GF-D8 (cell line): ENCODE data around the gene MPG.
A peak's percentile ranks its signal among the peaks of the same experiment; 100 is the strongest.
"Not testable (repeated sequence)": the region's sequence is repeated elsewhere in the genome, so short reads cannot be mapped to it uniquely, and the experiment has no call there.

Source experiments
- DNase-seq: peaks from one replicate; lab custom pipeline; 2025; lab: John Stamatoyannopoulos, UW

The MPG gene, protein sequence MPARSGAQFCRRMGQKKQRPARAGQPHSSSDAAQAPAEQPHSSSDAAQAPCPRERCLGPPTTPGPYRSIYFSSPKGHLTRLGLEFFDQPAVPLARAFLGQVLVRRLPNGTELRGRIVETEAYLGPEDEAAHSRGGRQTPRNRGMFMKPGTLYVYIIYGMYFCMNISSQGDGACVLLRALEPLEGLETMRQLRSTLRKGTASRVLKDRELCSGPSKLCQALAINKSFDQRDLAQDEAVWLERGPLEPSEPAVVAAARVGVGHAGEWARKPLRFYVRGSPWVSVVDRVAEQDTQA

DNA sequence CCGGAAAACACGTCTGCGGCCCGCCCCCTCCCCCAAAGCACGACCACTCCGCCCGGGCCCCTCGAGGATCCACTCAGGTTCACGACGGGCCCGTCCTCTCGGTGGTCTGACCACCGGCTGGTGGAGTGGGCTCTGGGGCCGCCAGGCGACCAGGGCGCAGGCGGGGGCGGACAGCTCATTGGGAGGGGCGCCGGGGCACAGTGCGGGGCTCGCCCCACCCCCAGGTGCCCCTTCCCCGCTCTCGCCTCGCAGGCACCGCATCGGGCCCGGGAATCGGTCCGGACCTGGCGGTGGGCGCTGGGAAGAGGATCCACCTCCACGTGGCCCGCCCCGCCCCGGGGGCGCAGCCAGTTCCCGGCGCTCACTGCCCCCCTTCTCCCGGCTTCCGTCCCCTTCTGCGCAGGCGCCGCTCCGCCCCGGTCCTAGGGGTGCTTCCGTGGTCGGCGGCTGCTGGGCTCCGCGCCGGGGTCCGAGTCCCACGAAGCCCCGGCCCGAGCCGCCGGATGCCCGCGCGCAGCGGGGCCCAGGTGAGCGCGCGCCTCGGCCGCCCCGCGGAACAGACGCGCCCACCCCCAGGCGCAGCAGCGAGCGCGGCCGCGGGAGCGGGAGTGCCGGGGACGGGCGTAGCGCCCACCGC lies at the start of gene MPG:
Gene MPG (plus strand): TSS at position 419 of the 637 bp plus-strand sequence. CDS start 85 bp downstream, at position 504.
- peak; percentile 57 for DNase-seq

DNA sequence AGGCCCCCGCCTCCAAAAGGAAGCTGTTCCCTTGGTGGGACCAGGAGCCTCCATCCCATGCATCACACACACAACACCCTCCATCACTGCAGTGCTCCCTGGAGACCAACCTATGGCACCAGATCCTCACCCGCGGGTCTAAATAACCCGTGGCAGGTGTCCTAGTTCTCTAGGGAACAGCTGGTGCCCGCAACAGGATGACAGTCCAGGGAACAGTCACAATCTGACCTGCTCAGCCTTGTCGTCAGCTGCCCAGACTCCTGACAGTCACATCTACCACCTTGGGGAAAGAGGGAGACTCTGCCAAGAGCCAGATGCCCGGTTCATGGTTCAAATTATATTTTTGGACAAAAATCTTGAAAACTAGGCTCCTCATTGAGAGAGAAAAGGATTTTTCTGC lies 47.4 kb upstream of the MPG start:
- not testable (repeated sequence) for DNase-seq

DNA sequence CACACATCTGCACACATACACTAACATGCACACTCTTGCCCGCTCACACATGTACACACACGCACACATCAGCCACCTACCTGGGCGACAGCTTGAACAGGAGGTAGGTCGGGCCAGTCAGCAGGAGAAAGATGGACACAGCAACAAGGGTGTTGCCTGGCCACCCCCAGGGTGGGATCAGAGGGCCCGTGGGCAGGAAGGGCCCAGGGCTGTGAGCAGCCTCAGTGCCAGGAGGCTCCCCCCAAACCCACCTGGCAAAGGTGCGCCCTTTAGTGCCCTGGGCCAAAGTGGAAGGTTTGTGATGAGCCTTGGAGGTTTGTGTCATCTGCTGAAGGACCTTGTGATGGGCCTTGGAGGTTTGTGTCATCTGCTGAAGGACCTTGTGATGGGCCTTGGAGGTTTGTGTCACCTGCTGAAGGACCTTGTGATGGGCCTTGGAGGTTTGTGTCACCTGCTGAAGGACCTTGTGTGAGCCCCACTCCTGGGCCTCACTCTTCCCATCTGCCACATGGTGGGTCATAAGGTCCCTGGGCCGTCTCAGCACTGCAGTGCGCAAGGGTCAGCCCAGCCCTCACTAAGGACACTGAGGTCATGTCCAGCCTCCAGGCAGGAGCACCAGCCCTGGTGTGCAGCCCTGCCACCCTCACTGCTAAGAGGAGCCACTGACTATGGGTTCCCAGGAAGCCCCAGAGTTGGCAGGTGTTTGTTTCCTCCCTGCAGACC lies 44.7 kb upstream of the MPG start:
- DNase-seq = not testable (repeated sequence)

DNA sequence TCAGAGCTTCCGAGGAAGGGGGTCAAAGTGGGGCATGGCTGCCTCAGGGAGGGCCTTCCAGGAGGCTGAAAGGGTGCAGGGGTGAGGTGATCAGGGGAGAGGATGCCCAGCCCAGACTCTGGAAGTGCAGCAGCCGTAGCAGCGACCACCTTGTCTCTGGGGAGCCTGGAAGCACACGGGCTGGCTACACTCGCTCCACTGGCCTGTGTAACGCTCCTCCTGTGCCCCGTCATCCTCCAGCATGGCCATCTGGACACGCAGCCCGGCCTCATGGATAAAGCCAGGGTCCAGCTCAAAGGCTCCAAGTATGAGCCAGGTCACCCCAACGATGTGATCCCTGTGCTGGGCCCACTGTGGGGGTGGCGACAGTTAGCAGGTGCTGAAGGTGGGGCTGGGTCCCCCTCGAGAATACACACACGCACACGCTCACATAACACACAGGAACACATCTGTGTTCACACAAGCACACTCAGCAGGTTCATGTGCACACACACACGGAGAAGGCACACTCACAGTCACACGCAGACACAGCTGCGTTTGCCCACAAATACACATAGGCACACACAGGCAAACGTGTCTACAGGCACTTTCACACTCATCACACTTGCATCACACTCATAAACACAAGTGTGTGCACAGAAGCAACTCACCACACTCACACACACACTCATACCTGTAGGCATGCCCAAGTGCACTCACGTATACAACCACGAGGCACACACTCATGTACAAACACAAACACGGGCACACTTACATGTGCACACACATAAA lies 44.0 kb upstream of the MPG start:
- DNase-seq = no peak

DNA sequence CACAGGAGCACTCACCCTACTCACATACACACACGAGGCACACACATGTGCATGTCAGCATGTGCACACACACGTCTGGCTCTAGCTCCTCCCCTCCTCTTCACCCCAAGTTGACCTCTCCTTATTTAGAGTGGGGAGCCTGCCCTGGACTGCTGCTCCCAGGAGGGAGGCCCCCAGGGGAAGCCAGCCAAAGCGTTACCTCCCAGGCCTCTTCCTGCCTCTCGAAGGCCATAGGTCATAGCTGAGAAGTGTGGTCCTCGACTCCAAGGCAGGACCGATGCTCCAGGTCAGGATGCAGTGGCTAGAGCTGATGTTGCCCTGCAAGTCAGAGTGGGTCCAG lies 43.4 kb upstream of the MPG start:
- DNase-seq = no peak

DNA sequence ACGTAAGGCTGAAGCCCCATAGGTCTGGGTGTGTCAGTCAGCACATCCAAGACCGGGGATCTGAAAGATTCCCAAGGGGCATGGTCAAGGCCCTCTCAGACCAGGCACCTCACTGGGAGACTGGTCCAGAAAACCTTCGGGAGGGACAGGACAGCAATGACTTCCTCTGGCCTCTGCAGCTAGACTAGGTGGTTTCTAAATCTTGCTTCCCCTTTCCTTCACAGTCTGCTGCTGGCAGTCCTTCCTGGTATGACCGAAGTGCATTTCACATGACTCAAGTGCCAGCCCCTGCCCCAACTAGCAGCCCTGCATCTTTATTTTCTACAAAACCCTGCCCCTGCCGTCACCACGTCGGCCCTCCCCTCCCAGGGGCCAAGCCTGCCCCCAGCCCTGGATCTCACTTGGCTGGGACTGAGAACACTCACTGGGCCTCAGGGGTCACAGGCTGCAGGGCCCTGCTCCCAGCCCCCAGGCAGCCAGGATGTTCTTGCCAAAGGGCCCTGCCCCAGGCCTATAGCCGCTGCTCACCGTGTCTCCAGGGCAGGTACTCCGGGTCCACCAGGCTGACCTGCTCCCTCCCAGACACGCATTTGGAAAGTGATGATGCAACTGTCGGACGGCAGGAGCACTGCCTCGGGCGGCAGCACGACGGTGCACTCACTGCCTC lies 42.9 kb upstream of the MPG start:
- DNase-seq = peak; percentile 70

DNA sequence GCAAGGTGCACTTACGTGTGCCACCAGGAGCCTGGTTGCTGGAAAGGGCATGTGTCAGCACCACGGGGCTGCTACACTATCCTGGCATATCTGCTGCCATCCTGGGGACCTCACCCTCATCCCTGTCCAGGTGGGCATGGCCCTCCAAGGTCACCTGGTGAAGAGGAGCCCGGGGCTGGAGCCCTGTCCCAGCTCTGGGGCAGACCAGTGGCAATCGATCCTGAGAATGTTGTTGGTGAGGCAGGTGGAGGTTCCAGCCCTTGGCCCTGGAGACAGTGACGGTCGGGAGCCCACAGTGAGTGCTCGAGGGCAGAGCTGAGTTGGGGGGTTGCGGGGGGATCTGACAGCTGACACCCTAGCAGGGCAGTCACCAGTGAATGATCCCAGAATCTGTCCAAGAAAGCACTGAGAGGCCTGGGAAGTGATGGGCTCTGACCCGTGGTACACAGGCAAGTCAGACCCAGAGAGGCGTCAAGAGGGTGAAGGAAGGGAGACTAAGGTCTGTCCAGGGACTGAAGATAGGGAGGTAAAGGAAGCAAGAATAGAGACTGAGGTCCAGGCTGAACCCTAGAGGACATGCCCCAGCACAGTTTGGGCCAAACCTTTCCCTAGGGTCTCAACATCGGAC lies 42.2 kb upstream of the MPG start:
- no peak for DNase-seq

DNA sequence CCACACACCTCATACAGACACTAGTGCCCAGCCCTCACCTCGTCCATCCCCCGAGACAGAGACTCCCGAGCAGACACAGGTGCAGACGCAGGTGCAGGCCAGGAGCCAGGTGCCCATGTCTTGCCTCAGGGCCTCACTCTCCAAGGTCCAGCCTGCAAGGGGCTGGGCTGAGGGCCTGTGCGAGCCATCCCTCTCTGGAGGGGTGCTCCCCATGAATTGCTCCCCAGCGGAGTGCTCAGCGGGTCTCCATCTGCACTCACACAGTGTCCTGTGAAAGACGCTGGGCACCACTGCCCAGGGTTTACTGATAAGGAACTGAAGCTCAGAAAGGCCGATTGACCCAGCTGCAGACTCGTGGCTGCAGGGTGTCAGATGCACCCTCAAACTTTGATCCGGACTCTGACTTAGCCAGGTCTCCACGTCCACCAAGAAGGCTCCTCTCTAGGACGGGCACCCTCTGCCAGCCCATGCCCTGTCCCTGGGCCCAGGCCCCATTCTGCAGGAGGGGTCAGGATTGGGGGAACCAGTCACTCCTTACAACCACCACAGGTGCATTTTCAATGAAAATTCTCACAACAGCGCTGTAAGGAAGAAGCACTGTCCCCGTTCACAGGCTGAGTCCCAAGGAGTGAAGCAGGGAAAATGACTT lies 41.6 kb upstream of the MPG start:
- no peak for DNase-seq

DNA sequence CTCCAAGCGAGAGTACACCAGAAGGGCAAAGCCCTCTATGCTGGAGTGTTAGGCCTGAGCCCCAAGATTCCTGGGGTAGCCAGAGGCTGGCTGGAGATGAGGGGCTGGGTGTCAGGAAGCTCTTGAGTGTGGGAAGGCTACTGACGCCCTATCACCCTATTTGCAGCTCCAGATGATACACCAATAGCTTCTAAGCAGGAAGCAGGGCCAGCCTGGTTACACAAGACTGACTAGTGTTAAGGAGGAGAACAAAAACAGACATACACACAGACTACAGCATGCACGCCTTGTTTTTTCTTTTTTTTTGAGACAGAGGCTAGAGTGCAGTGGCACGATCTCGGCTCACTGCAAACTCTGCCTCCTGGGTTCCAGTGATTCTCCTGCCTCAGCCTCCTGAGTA lies 40.5 kb upstream of the MPG start:
- no peak for DNase-seq

DNA sequence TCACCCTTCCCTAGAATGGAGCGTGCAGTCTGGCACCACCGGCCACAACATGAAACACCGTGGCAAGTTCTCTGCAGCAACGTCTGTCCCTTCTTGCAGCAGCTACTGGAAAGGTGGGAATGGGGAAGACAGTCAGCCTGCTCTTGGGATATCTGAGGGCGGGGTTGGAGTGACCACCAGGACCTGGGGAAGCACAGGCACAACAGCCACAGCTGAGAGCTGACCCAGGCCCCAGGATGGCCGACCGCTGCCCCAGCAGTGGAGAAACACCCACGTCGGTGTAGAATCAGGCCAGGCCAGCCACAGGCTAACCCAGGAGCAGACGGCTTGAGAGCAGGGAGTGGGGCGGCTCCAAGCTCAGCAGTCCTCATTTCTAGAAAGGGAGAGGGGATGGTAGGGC lies 39.8 kb upstream of the MPG start:
- not testable (repeated sequence) for DNase-seq

DNA sequence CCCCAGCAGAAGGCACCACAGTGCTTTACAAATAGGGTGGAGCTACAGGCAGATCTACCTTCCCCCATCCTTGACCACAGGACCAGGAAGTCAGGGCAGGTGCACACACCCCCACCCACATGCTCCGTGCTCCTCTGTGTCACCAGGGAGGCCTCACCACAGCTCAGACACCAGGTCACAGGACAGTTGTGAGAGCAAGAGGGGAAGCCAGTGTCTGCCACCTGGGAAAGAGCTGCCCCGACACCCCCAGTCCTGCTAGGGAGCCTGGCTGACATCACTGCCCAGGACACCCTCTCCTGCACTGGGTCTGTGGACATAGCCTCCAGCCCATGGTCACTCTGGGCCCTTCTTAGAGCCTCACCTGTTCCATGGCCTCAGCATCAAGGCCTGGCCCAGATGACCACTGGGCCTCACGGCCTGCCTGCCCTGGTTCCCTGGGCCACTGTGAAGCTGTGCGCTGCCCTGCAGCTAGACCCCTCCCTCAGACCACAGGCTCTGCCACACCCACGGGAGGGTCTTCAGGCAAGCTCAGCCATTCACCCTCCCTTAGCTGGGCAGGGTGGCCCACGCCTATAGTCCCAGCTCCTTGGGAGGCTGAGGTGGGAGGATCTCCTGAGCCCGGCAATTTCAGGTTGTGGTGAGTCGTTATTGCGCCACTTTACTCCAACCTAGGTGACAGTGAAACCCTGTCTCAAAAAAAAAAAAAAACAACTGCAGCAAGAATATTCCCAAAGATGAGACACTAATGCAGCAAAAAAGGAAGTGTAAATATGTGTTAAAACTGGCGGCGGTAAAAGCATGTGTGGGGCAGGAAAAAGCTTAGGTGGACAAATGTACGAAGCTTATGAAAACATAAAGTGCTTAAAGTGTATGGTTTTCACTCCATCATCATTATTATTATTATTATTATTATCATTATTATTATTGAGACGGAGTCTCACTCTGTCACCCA lies 38.8 kb upstream of the MPG start:
- peak; percentile 42 for DNase-seq

DNA sequence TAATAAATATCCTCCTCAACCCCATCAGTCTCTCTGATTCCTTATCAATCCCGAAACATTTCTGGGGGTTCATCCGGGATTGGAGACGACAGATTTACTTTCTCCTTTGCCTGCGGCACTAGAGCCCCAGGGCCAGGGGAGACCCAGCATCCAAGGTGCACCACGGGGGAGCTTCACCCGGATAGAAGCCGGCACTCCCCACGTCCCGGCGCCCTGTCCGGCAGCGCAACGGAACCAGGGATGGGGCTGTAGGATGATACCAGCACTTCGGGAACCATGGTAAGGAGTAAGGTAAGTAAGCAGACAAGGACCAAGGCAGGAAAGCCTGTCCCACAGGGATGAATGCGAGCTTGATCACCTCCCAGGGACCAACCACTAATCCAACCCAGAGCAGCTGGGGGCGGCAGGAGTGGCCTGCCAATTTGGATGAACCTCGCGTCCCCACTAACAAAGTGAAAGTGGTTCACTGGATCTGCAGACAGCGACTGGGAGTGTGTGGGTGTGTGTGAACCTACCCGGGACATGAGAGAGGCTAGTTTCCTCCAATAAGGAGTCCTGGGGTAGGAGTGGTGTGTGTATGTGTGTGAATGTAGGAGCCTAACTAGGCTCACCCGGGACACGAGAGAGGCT lies 36.5 kb upstream of the MPG start:
- no peak for DNase-seq

DNA sequence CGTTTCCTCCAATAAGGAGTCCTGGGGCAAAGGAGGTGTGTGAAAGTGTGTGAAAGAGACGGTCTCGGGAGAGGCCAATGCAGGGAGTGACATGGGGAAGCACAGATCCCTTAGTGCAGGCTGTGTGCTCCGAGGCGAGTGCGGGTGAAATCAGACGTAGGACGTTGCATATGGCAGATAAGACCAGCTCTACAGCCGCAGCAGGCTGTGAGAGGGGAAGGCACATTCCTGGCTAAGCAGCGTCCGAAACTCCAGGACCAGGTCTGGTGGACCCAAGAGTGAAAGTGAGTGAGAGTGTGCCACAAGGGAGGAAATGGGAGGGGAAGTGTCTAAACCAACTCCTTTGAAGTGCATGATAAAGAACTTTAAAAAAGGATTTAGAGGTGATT lies 36.0 kb upstream of the MPG start:
- no peak for DNase-seq

DNA sequence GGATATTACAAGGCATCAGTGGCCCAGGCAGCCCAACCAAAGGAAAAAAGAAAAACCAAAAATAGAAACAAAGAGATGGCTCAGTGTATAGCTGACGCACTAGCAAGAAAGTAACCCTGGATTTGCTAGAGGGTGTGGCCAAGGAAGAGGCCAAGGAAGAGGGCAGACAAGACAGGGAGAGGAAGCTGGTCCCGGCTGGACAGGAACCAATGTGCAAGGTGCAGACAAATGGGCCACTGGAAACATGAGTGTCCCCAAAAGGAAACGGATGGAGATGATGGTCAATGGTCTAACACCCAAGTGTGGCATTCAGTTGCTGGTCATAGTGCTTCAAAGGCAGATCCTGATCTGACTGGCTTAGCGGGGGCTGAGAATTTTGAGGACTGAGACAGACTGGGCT lies 35.3 kb upstream of the MPG start:
- no peak for DNase-seq

DNA sequence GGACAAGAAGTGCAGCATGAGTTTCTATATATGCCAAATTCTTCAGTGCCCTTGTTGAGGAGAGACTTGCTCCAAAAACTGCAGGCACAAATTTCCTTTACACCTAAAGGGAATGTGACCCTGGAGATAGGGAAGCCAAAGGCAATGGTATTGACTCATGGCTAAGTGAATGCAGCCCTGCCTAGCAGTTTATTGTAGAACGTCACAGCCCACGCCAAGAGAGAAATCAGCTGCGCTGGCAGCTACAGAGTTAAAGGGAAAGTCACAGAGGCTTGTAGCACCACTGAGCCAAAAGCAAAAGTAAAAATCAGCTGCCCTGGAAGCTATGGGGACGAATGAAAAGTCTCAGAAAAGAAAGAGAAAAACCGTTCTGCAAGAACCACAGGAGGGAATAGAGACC lies 34.7 kb upstream of the MPG start:
- DNase-seq = no peak

DNA sequence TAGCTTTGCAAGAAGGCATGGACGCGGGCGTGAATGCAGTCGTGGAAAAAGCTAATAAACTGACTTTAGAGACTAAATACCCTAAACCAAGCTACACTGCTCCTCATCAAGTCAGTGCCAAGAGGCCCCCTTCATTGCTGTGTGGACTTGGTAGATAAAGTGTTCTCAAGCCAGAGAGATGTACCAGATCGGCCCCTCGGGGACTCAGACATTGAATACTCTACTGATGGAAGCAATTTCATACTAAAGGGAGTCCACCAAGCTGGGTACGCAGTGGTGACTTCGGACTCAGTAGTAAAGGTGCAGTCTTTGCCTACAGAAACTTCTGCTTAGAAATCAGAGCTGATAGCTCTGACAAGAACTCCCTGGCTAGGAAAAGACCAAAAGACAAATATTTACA lies 33.4 kb upstream of the MPG start:
- no peak for DNase-seq

DNA sequence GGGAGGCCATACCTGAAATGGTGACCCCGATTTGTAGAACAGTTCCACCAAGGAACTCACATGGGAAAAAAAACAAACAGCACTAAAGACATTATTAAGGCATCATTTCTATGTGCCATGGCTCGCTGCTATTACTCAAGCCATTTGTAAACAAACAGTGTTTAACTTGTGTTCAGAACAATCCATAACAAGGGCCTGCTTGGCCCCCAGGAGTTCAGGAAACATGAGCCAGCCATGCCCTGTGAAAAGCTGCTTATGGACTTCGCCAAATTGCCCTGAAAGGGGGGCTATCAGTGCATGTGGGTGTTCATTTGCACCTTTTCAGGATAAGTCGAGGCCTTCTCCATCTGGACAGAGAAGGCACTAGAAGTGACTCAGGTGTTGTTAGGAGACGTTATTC lies 32.6 kb upstream of the MPG start:
- DNase-seq = no peak

DNA sequence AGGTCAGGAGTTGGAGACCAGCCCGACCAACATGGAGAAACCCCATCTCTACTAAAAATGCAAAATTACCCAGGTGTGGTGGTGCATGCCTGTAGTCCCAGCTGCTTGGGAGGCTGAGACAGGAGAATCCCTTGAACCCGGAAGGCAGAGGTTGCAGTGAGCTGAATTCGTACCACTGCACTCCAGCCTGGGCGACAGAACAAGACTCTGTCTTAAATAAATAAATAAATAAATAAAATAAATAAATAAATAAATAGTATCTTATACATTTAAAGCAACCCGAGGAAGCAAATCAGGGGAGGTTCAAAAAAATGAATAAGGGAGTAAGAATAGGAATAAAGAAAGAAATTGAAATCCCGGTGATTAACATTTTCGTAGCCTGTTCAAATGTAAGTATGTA lies 31.5 kb upstream of the MPG start:
- DNase-seq = not testable (repeated sequence)

DNA sequence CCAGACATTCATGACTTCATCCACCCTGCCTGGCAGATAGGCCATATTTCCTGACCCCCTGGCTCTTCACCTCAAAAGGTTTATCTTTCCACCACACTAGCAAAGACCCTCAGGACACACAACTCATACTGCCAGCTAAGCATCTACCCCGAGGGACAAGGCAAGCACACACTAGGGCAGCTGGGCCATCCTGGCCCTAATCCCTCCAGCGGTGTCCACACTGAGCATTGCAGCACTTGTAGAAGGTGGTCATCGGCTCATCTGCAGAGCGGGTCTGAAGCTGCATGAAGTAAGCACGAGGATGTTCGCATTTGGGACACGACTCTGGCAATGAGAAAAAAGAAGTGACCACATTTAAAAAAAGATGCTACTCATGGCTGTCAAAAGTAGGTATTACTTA lies 30.8 kb upstream of the MPG start:
- no peak for DNase-seq
